Embryonic facial prominence (tissue), 1 donor: Measurements from ENCODE around the gene APOC3.
"Not testable (repeated sequence)": the region's sequence is repeated elsewhere in the genome, so short reads cannot be mapped to it uniquely, and the experiment has no call there.

Source experiments
- DNase-seq: peaks from one replicate; pipeline ENCODE4 v3.0.0-alpha.2; 2016; ENCODE audit errors: extremely low spot score

APOC3 gene

GRCh38 chr11:116830184-116830912 is 641 bp downstream of the APOC3 start:
- DNase-seq = no peak

DNA sequence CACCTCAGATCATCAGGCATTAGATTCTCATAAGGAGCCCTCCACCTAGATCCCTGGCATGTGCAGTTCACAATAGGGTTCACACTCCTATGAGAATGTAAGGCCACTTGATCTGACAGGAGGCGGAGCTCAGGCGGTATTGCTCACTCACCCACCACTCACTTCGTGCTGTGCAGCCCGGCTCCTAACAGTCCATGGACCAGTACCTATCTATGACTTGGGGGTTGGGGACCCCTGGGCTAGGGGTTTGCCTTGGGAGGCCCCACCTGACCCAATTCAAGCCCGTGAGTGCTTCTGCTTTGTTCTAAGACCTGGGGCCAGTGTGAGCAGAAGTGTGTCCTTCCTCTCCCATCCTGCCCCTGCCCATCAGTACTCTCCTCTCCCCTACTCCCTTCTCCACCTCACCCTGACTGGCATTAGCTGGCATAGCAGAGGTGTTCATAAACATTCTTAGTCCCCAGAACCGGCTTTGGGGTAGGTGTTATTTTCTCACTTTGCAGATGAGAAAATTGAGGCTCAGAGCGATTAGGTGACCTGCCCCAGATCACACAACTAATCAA is 2.2 kb downstream of the APOC3 start:
- no peak for DNase-seq

DNA sequence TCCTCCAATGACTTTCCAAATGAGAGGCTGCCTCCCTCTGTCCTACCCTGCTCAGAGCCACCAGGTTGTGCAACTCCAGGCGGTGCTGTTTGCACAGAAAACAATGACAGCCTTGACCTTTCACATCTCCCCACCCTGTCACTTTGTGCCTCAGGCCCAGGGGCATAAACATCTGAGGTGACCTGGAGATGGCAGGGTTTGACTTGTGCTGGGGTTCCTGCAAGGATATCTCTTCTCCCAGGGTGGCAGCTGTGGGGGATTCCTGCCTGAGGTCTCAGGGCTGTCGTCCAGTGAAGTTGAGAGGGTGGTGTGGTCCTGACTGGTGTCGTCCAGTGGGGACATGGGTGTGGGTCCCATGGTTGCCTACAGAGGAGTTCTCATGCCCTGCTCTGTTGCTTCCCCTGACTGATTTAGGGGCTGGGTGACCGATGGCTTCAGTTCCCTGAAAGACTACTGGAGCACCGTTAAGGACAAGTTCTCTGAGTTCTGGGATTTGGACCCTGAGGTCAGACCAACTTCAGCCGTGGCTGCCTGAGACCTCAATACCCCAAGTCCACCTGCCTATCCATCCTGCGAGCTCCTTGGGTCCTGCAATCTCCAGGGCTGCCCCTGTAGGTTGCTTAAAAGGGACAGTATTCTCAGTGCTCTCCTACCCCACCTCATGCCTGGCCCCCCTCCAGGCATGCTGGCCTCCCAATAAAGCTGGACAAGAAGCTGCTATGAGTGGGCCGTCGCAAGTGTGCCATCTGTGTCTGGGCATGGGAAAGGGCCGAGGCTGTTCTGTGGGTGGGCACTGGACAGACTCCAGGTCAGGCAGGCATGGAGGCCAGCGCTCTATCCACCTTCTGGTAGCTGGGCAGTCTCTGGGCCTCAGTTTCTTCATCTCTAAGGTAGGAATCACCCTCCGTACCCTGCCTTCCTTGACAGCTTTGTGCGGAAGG is 2.9 kb downstream of the APOC3 start:
- no peak for DNase-seq

DNA sequence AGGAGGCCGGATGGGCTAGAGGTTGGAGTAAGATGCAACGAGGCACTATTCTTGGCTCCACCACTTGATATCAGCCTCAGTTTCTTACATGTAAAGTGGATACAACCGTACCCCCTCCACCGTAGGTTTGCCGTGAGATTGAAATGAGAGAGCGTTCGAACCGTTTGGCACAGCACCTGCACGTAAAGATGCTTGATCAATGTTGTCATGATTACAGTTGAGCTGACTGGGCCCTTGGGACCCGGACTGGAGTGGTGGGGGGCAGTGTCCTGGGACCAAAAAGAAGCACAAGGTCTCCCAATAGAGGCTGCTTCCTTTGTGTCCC is 3.7 kb downstream of the APOC3 start:
- no peak for DNase-seq

DNA sequence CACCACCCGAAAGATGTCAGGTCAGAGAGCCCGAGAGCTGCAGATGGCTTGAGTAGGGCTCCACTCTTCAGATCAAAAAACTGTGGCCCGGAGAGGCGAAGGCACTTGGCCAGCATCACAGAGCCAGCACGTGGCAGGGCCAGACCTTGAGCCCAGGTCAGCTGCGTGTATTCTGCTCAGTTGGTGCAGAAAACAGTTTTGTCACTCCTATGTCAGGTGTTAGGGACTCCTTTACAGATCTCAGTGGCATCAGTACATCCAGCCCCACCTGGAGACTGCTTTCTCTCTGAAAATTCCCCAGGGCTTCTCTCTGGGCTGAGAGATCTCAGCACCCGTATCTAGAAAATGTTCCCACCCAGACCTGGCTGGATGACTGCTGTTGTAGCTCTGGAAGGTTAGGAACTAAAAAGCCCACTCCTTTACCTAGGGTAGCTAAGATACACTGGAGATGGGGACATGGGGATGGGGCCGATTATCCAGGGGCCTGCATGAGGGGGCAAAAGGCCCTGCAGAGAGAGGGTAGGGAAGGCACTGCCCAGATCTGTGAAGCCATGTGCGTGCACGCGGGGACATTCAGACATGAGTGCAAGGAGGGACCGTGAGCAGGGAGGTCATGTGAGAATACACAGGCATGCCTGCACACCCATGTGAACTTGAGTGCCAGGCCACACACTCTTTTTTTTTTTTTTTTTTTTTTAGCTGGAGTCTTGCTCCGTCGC is 4.3 kb downstream of the APOC3 start:
- DNase-seq = no peak

DNA sequence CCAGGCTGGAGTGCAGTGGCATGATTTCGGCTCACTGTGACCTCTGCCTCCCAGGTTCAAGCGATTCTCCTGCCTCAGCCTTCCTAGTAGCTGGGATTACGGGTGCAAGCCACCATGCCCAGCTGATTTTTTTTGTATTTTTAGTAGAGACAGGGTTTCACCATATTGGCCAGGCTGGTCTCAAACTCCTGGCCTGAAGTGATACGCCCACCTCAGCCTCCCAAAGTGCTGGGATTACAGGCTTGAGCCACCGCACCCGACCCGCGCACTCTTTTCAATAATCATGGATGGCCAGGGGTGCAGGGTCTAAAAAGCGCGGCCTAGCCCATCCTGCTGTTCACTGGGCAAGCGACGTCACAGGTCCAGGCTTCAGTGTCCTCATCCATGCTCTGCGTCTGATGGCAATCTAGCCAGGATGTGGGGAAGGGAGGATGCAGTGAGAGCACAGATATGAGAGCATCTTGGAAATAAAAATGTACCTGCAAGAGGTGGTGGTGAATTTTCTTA is 4.9 kb downstream of the APOC3 start:
- not testable (repeated sequence) for DNase-seq

GRCh38 chr11:116835042-116835772 is 5.5 kb downstream of the APOC3 start:
- peak; percentile 6 for DNase-seq

DNA sequence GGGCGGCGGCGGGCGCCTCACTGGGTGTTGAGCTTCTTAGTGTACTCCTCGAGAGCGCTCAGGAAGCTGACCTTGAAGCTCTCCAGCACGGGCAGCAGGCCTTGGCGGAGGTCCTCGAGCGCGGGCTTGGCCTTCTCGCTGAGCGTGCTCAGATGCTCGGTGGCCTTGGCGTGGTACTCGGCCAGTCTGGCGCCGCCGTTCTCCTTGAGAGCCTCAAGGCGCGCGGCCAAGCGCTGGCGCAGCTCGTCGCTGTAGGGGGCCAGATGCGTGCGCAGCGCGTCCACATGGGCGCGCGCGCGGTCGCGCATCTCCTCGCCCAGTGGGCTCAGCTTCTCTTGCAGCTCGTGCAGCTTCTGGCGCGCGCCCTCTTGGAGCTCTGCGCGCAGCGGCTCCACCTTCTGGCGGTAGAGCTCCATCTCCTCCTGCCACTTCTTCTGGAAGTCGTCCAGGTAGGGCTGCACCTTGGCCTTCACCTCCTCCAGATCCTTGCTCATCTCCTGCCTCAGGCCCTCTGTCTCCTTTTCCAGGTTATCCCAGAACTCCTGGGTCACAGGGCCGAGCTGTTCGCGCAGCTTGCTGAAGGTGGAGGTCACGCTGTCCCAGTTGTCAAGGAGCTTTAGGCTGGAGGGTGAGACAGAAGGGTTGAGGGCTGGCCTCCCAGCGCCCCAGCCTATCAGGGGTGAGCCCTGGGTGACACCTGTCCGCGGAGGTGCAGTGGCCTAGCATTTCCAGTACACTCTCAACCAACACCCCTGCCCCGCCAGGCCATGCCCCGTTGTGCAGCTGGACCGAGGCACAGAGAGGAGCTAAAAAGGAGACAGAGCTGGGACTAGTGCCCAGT is 6.3 kb downstream of the APOC3 start:
- peak; percentile 84 for DNase-seq

- no peak for DNase-seq
Measured at GRCh38 chr11:116836632-116836991, 6.9 kb downstream of the APOC3 start.

DNA sequence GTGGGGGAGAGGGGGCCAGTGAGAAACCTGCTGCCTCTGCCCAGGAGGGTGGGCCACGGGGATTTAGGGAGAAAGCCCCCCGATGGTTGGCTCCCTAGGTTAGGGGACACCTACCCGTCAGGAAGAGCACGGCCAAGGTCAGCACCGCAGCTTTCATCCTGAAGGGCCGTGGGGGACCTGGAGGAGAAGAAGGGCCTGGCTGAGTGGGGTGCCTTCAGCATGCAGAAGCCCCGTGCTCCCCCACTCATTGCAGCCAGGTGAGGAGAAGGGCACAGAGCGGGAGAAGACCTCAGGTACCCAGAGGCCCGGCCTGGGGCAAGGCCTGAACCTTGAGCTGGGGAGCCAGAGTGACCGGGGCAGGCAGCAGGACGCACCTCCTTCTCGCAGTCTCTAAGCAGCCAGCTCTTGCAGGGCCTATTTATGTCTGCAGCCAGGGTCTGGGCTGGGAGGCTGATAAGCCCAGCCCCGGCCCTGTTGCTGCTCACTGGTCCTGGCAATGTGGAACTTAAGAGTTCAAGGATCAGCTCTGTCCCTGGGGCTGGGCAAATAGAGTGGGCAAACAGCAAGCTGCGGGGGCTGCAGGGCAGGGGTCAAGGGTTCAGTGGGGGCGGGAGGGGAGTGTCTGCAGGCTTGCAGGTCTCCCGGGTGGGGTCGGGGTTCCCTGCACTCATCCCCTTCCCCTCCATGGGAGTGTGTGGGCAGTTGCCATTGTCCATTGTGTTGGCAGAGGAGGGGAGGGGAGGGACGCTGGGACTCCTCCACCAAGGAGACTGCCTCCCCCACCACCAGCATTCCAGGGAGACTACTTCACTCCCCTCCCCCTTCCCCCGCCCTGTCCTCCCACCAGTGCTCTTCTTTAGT is 7.8 kb downstream of the APOC3 start, which contains the start of gene APOA1:
TSS of gene APOA1 (minus strand) at position 392 of the 861 bp plus-strand sequence. CDS start at position 157, 235 bp downstream.
- DNase-seq = no peak

DNA sequence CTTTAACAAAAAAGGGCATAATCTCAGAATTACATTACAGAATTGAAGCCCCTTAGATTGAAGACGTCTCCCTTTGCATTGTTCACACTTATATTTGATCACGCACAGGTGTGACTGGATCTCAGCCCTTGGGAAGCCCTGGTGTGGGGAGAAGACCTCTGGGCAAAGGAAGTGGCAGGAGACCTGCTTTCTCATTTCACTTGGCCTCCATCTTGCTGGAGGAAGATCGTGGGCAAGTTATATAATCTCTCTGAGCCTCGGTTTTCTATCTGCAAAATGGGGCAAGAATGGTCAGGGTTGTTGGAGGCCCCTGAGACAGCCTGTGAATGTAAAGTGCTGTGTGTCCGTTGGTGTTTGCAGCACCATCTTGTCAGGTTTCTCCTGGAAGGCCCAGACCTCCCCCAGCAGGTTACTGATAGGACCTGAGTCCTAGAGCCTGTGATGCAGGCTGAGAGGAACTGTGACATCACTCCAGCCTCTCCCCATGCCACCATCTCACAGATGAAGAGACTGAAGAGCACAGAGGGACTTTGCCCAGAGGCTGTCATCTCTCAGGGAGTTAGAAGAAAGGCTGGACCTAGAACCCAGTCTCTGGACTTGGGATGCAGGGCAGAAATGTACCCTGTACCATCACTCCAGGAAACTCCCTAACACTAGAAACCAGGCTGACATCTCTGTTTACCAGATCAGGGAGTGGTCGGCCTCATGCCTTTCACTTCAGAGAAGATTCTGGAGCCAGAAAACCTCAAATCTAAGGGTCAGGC is 8.8 kb downstream of the APOC3 start:
- no peak for DNase-seq

GRCh38 chr11:116840224-116840745 is 10.6 kb downstream of the APOC3 start:
- no peak for DNase-seq

DNA sequence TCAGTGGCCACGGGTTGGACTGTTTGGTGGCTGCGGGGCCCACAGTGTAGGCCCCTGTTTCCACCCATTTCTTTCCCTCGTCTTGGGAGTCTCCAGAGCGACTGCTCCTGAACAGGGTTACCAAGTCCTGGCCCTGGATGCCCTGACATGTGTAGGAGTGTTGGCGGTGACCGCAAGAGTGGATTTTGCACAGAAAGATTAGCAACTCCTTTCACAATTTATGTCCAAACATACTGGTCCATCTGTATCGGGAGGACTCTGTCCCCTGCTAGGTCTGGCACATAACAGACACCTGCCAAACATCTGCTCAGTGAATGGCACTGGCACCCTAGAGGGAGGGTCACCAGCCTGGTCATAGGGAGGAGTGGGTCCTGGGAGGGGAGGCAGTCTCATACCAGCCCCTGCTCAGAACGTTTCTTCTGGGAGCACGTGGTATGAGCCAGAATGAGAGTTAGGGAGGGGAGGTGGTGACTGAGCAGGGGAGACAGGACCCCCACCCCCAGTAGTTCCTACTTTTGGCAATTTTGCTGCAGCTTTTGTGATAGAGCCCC is 11.1 kb downstream of the APOC3 start:
- DNase-seq = no peak

DNA sequence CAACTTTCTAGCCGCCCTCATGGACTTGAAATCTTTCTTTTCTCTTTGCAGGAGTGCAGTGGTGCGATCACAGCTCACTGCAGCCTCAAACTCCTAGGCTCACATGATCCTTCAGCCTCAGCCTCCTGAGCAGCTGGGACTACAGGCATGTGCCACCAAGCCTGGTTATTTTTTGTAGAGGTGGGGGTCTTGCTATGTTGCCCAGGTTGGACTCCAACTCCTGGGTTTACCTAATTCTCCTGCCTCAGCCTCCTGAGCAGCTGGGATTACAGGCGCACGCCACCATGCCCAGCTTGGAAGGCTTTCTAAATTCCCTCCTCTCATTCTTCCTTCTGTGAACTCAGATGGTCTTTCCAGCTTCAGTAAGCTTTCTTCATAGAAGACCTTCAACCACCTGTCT is 12.4 kb downstream of the APOC3 start:
- no peak for DNase-seq

- DNase-seq = no peak
Measured at GRCh38 chr11:116842909-116843308, 13.2 kb downstream of the APOC3 start.

GRCh38 chr11:116843661-116844060 is 14.0 kb downstream of the APOC3 start:
- DNase-seq = no peak

DNA sequence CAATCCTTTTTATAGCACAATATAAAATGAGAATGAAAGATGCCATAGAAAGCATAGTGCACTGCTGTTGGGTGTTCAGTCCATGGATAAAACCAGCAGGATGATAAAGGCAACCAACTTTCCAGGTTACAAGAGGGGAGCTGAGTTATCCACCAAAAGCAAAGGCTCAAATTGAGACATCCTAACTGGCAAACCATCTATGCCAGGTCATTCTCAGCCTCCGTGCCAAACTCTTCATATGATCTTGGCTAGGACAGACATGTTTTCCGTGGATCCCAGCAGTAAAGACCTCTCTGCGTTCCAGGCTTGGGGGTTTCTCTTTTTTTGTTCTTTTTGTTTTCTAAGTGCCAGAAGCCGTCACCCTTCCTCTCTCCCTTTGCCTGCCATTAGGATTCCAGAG is 15.0 kb downstream of the APOC3 start:
- no peak for DNase-seq

- no peak for DNase-seq
Measured at GRCh38 chr11:116847612-116848011, 17.9 kb downstream of the APOC3 start.
